Fibroblast of peridontal ligament (primary cell): ENCODE measurements around the gene SPATA17.

Source experiments
- DNase-seq: peaks from one replicate; pipeline ENCODE4 v3.0.0-alpha.2; 2010; ENCODE audit errors: extremely low read depth

The SPATA17 gene

DNA sequence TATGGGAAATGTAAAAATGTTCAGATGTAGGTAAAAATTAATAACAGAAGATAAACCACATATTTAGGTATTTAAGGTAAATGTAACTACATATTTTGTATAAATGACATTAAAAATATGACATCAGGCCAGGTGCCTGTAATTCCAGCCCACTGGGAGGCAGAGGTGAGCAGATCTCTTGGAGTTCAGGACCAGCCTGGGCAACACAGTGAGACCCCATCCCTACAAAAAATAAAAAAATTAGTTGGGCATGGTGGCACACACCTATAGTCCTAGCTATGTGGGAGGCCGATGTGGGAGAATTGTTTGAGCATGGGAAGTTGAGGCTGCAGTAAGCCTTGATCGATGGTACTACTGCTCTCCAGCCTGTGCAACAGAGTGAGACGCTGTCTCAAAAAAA lies 216.5 kb downstream of the SPATA17 start:
- no peak for DNase-seq

DNA sequence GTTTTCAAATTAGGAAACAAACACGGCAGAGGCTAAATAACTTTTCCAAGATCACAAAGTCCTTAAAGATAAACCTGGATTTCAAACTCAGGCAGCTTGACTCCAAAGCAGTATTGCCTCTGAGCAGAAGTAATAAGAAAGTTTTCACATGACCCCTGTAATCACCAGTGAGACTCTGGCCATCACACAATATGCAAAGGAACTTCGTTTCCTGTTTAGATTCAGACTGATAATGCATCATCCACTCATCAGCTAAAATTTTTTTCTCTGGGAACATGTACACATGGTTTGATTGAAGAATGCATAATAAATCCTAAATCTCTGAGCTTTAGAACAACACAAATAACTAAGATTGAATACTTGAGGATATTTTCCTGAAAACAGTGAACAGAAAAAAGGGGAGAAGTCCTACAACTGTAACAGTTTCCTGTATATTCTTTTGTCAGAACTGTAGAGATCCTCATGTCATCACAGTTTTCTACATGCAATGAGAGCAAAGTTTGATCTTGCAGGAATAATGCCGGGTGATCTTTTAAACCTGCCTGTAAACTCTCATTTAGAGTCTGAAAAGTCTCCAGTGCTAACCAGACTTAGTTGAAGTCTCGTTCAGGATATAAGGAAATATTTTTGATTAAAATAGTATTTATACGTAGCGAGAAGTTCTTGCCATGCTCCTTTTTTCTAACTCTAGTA lies 225.3 kb downstream of the SPATA17 start:
- no peak for DNase-seq

DNA sequence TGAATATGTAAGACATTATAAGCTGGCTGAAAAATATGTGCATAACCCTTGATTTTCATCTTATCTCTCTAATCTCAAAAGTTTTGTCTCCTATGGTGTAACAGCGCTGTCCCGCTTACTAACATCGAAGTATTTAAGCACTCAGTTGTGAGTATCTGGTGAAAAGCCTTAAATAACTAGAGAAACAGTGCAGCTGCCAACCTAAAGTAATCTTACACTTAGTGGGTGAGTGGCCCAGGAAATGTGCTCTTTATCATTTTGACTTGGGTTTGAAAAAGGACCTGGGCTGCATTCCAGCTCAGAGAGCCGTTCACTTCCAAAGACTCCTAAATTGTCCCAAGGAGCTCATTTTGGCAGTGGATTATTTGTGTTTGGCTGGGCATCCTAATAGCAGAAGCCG lies 225.9 kb downstream of the SPATA17 start:
- DNase-seq, result no peak

DNA sequence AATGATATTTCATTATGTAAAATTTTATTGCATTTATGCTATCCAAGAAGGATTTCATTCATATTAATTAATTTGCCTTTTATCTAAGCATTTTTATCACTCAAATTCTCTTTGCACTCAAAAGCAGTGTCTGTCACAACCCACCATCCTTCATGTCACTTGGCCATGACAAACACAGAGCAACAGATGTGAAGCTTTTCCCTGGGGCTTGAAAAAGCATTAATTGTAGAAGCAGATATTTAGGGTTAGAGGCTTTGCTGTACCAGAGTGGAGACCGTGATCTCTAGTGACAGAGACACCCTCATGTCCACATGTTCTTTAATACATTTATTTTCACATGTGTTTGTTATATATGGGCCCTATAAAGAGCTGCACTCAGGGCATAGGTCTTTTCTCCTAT lies 230.5 kb downstream of the SPATA17 start:
- no peak for DNase-seq

DNA sequence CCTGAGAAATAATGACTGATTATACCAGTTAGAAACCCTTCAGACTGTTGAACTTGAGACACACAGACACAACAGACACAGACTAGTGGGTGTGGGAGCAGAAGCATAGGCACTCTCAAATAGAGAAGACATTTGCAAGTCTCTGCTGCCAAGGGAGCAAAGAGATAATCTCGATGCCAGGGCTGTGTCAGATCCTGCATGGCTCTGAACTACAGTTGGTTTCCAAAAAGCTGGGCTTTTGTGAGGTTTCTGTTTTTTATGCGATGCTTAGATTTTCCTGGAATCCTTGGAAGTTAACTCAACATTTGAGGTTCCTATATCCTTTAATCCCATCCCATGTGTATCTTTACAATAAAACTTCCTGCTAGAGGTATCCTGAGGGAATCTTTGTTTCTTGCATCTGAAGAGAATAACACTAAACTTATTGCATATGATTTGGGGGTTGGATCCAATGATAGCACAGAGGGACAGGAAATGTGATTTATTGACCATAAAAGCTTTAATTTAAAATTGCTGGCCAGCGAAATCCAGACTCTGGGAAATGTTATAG lies 236.4 kb downstream of the SPATA17 start:
- no peak for DNase-seq

DNA sequence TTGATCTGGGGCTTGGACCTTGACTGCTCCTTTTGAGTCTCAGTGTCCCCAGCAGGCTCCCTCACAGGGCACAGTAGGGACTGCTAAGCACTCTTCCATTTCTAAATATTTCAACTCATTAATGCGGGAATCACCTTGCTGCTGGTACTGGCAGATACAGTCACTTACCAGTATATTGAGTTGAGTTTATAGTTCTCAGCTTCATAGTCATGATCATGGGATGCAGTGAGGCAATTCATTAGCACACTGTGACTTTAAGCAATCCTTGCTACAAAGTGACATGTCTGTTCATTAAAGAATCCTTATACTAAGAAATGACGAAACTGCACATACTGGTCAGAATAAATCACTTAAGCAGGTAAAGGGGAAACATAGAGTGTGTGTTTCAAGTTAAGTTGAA lies 240.8 kb downstream of the SPATA17 start:
- DNase-seq, result no peak

DNA sequence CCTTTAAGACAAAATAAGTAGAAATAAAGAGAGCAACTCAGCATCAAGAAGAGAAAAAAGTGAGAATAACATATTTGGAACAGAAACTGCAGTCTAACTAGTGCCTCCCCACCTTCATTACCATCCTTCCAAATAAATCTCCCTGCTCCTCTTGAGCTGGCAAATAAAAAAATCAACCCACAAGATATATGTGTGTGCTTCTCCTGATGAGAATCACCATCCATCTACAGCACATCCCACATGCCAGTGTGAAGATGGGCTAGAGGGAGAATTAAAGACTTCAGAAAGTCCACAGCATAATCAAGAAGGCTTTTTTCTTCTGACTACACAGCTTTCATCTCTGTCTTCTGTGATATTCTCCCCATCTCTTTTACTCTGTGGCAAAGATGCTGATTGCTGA lies 244.1 kb downstream of the SPATA17 start:
- no peak for DNase-seq

DNA sequence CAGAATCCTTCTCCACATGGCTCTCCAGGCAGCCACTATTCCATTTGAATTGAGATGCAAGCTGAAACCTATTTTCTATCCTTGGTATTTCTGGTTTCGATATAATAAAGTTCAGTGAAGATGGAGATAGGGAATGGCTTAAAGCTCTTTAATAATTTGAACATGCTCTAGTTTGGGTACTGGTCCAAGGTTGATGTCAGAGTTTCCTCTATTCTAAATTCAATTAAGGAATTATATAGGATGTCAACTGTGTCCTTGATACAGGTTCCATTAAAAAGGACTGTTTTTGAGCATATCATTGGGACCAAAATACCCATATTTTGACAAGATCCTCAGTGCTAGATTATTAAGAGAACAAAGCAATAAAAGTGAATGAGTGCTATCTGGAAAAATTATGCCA lies 245.3 kb downstream of the SPATA17 start:
- no peak for DNase-seq

DNA sequence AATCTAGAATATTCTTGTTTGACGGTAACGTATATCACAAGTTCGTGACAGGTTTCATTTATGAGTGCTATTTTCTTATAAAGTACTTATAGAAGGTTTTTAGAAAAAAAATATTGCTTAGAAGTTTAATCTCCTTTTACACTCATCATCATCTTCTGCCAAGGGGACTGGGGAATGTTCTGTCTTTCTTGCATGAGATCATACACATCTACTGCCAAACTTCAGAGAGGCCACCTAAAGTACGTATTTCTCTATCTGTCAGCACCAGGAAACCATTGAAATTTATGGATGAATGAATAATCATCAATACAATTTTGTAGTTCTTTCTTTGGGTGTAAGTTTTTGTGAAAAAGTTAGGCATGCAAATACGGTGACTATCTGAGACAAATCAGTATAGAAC lies 245.8 kb downstream of the SPATA17 start:
- no peak for DNase-seq

DNA sequence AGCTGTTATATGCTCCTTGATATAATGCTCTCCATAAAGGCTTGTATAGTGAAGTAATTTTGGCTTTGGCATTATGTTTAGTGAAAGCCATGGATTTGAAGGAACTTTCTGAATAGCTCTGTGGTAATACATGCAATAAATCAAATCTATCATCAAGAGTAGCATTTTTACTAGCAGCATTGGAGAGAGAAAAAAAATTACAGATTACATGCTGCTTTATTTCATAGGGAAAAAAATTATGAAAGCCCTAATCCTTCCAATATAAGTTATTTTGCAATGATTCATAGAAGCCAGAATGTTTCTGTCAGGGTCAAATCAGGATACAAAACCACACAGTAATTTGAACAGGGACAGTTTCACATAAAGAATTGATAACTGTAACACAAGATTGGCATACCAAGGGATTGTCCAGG lies 250.0 kb downstream of the SPATA17 start:
- no peak for DNase-seq

DNA sequence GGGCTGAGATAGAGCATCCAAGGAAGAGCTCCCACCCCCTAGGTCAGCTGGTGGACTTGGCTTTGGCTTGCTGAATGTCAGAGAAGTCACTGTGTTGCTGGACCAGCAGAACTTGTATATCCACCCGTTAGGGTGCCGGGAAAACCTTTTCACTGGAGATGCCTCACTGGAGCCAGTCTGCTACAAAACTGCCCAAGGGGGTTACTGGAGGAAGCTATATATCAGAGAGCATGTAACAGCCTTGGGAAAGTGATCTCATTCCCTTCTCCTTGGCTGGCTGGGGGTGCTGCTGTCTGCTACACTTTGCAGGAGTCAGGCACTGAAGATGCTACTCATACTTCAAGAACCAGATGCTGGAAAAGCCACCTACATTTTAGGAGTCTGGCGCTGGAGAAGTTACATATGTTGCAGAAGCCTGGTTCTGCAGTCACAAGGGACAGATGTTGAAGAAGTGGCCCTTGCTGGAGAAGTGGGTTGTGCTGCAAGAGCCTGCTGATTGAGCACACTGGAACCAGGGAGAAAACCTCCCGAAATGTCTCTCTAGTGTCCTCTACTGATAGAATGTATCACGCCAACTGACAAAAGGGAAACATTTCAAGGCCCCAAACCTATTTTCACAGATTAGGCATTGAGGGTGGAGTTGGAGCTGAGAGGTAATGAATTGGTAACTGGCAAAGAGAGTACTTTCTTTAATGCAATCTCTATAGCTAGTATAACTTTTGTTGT lies 250.6 kb downstream of the SPATA17 start:
- DNase-seq, result no peak

DNA sequence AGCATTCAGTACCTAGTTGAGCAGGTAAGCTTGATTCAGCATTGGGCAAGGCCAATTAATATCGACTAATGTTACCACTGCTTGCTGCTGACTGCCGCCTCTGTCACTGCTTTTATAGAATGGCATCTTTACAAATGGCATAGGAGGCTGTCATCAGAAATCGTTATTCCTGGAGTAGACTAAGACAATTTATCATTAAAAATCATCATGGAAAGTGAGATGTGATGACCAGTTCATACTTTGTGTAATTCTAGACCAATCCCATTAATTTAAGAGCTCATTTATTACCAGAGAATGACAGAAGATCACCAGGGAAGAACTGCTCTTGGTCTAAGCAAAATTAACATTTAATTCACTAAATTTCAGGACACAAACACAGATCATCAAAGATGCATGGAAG lies 254.0 kb downstream of the SPATA17 start:
- no peak for DNase-seq

DNA sequence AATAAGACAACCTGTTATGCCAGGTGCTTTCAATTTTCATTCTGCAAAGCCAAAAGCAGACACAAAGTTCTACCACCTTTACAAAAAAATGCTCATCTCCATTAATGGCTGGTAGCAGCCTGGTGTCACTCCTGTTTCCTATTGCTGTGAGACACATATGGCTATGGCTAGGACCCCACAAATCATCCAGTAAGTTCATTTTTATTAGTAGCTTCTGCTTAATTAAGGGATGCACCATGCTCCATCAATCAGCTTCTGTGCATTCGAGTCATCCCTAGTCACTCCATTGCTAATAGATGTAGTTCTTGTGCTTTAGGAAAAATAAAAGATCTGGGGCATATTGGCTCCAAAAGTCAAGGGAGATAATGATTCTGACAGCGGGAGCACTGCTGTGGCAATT lies 257.2 kb downstream of the SPATA17 start:
- no peak for DNase-seq

DNA sequence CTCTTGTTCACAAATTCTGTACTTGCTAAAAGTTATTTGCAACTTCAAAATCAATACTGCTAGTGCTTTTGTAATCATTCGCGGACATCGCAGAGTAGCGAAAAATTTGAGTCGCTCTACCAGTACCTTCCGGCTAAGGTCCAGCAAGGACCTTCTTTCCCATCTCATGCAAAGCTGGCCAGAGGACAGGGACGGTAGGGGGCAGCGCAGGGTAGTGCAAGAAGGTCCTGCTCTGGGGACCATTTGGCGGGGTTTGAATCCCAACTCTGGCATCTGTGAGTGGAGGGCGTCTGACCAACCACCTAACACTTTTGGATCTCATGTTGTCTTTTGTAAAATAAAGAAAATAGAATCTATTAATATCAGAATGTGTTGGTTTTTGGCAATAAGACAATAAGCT lies 258.3 kb downstream of the SPATA17 start:
- DNase-seq, result no peak

DNA sequence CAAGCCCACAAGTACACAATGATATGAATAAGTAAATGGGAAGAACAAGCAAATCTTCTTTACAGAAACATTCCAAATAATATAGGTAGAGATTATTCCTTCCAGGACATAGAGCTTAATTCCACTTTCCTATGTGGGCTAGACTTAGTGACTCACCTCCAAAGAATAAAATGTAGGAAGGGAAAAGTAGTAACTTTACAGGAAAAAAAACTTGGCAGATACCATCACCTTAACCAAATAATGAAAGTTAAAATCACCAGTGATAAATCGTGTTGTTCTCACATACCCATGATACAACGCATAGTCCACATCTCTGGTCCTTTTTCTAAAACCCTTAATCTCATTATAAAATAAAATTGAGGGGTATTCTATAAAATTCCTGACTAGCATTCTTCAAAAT lies 260.8 kb downstream of the SPATA17 start:
- DNase-seq, result no peak

DNA sequence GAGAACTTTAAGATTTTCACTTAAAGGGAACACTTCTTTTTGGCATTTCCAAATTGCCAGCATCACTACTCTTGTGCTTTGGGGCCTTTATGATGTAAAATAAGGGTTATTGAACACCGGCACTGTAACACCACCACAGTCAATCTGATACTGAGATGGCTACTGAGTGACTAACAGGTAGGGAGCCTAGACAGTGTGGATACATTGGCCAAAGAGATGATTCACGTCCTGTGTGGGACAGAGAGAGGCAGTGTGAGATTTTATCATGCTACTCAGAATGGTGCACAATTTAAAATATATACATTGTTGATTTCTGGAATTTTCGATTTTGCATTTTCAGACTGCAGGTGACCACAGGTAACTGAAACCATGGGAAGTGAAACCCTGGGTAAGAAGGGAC lies 261.6 kb downstream of the SPATA17 start:
- DNase-seq, result no peak

DNA sequence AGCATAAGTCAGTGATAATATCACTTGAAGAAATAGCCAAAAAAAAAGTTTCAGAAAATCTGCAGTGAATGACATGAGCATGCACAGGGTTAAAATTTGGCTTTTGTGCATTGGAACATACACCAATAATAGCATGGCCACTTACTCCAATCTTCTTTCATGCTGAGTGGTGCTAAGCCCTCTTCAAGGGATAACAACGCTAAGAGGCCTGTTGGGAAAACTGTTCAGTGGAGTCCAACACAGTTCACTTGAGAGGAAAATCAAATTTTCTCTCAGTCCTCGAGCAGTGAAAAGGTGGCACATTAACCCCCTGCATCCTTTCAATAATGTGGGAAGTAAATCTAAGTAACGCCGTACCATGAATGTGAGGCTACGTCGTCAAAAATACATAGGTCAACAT lies 264.7 kb downstream of the SPATA17 start:
- no peak for DNase-seq

DNA sequence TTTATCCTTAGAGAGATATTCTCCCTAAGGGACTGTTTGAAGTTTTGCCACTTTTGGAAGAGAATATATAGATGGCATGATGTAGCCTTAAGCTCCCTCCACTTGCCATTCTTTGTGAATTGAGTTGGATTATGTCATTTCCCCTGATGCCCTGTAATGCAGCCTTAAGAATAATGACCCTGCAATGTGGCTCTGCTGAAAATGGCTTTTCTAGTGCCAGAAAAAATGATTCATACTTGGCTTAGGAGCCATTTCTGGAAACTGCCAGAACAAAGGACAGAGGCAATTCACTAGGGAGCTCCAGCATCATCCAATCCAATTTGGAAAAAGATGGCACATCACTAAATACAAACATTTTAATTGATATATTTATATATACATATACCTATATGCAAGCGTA lies 265.3 kb downstream of the SPATA17 start:
- DNase-seq, result no peak

DNA sequence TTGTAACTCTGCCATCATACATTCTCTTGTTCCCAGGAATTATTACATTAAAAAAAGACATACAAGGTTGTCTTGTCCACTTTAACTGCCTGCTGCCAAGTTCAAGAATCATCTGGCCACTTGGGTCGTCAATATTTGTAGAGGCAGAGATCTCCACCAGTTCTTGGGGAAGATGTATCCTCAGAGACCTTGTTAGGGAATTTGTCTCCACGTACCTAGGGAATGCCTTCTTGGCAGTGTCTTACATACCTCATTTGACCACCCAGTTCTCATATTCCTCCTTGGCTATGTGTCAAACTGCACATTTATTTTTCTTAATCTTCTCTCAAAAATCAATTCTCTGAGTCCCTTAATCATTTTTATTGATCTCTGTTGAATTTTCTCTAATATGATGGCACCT lies 266.0 kb downstream of the SPATA17 start:
- DNase-seq, result no peak

DNA sequence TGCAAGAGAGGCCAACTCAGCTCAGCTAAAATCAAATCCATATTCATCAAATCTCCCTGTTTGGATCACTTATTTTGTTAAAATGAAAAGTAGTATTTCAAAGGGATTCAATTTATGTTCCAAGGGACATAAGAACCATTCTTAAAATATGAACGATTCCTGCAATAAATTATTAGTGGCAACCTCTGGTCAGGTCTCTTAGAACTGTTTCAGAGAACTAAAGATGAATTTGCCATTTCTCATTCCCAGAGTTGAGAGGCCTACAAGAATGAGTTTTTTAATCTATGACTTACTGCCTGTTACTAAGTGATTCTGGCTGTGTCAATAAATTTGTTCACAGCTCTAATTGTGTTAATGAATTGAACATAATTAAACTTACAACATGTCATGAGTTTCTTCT lies 268.5 kb downstream of the SPATA17 start:
- DNase-seq, result no peak

DNA sequence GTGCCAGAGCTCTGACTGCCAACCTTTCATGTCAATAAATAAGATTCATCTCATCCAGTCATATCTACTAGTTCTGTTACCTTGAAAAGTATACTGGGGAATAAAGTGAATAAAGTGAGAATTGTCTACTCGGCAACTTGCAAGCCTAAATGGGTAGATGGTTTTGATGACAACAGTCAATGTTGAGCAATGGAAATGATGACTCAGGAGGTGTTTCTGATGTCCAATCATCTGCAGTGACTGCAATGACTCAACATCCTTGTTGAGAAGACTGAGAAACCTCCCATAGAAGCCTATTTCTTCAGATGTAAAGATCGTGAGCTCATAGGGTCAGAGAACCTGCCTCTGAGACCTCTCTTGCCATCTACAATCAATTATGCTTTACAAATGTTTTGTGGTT lies 276.4 kb downstream of the SPATA17 start:
- no peak for DNase-seq

DNA sequence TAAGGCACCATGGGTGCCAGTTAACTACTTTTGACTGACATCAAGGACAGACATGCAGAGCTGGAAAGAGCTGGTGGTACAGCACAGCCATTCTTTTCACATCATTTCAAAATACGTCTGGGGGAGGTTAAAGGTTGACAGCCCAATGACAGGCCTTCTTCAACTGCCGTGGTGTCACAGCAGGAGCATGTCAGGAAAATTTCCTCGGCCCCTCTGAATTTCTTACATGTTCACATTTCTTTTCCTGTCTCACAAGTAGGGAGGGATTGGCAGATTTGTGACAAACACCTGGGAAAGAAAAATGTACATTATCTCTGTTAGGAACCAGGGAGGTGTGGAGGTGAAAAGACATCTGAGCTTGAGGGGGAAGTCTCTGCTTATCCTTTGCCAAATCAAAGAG lies 279.1 kb downstream of the SPATA17 start:
- no peak for DNase-seq

DNA sequence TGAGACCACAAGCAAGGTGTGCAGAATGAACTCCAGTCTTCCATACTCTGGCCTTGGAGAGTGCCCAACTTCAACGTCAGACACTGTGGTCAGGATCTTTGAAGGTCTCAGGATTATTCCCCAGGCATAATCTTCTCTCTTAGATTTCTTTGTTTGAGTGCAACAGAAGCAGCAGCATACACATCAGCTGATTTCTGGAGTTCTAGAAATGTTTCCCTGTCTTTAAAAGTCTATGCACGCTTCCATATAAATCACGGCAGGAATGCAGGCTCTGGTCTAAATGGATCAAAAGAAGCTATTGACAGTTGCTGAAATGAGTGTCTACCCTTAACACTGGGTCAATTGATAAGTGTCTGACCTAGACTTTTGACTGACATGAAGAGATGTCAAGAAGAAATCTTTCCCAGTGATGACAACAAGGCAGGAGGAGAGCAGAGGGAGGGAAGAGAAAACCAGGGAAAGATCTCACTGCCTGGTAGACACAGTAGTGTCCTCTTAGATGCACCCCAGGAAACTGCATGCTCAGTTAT lies 279.7 kb downstream of the SPATA17 start:
- DNase-seq, result no peak
